PFSK-1 (cell line): ENCODE results near the gene UNC93A.

ENCODE experiments used
- SIN3A ChIP-seq: IDR thresholded peaks from 2 replicates; pipeline ENCODE4 v1.6.1; 2012; ENCODE audit warnings: mild to moderate bottlenecking, low read length, moderate library complexity, borderline replicate concordance; ENCODE audit not compliant: insufficient read depth

Gene UNC93A

DNA sequence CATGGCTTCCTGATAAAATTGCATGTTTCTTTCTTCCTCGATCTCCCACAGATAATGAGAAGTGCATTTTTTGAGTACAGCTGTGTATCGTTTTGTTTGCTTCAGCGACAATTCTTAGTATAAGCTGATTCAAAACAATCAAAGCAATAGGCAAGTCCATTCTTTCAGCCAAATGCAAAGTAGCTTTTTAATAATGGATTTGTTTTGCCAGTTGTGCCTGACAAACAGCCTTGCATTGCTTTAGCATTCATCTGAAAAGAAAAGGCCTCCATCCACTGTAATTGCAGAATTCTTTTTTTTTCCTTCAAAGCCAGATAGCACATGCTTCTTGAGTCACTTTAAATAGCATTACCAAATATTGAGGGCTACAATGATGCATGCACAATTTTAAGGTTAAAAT, 65.8 kb downstream of the UNC93A start:
- no peak for TF ChIP-seq SIN3A
